Astrocyte of the spinal cord (primary cell): ENCODE measurements around the gene RNASEH2A.
A peak's percentile ranks its signal among the peaks of the same experiment; 100 is the strongest.

Experiments
- DNase-seq: peaks from one replicate; pipeline ENCODE4 v3.0.0; 2011; ENCODE audit warnings: low read depth, low spot score
- H3K4me3 ChIP-seq: 2 replicates; pipeline ENCODE4 v1.5.1; 2011; ENCODE audit warnings: low read depth, mild to moderate bottlenecking, low read length, moderate library complexity
- in situ Hi-C: cut with HindIII; loops from 2 replicates; pipeline ENCODE4 v1.10.0; 2017; ENCODE audit warnings: low sequenced_read_pairs
- TF ChIP-seq, protein P1 (sequence below): IDR thresholded peaks from 2 replicates; pipeline ENCODE4 v1.5.1; 2012; ENCODE audit warnings: low read depth, mild to moderate bottlenecking, low read length, inconsistent platforms

The RNASEH2A gene

DNA sequence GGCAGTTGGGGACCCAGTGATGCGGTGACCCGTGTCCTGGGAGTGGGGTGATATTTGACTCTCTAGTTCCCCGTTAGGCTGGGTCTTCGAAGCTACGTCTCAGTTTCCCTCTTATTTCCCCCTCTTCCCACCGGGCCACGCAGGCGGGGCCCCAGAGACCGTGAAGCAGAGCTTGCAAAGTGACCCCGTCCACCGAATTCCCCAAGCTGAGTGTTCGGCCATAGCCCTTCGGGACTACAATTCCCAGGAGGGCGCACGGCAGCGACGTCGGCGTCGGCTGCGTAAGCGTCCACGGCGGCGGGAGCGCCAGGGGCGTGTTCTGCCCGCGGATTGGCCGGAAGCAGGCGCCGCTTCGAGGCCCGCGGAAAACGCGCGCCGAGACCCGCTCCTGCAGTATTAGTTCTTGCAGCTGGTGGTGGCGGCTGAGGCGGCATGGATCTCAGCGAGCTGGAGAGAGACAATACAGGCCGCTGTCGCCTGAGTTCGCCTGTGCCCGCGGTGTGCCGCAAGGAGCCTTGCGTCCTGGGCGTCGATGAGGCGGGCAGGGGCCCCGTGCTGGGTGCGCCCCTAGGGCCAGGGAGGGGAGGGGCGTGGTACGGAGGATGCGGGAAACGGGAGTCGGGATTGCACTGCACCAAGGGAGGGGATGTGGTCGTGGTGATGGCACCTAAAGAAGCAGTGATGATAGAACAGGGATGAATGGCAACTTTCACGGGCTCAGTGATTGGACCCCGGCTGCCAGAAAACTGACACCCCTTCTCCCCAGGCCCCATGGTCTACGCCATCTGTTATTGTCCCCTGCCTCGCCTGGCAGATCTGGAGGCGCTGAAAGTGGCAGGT is at the start of gene RNASEH2A:
Gene RNASEH2A (plus strand): TSS at position 343 of the 840 bp plus-strand sequence. CDS start 90 bp downstream, at position 433.
- peak; percentile 92 for DNase-seq

DNA sequence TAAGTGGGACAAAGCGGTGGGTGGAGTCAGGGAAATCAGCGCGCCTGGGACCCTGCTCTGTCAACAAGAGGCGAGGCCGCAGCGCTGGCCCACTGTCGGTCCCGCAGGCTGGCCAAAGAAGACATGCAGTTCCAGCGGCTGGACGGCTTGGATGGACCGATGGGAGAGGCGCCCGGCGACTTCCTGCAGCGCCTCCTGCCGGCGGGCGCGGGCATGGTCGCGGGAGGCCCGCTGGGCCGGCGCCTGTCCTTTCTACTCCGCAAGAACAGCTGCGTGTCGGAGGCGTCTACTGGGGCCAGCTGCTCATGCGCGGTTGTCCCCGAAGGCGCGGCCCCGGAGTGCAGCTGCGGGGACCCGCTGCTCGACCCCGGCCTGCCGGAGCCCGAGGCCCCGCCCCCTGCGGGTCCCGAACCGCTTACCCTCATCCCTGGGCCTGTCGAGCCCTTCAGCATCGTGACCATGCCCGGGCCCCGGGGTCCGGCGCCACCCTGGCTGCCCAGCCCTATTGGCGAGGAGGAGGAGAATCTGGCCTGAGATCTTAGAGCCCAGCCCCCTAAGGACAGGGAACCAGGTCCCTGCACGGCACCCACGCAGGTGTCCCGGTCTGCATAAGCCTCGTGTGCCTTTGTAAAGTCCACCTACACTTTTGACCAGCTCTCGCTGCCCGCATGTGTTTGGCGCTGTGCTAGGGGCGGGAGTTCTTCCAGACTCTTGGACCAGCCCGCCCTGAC is 48.7 kb upstream of the RNASEH2A start:
- in situ Hi-C loops: no loop called here
- DNase-seq: peak; percentile 72
- peak overlapping the region; percentile 17 for H3K4me3 ChIP-seq
- TF ChIP-seq, protein P1, sequence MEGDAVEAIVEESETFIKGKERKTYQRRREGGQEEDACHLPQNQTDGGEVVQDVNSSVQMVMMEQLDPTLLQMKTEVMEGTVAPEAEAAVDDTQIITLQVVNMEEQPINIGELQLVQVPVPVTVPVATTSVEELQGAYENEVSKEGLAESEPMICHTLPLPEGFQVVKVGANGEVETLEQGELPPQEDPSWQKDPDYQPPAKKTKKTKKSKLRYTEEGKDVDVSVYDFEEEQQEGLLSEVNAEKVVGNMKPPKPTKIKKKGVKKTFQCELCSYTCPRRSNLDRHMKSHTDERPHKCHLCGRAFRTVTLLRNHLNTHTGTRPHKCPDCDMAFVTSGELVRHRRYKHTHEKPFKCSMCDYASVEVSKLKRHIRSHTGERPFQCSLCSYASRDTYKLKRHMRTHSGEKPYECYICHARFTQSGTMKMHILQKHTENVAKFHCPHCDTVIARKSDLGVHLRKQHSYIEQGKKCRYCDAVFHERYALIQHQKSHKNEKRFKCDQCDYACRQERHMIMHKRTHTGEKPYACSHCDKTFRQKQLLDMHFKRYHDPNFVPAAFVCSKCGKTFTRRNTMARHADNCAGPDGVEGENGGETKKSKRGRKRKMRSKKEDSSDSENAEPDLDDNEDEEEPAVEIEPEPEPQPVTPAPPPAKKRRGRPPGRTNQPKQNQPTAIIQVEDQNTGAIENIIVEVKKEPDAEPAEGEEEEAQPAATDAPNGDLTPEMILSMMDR: peak; percentile 85

More for the DNA sequence above, at the start of gene RNASEH2A:
- H3K4me3 ChIP-seq: peak within 1 kb of the TSS; percentile 77
- TF ChIP-seq, protein P1: no peak
- in situ Hi-C loops: no loop called here

DNA sequence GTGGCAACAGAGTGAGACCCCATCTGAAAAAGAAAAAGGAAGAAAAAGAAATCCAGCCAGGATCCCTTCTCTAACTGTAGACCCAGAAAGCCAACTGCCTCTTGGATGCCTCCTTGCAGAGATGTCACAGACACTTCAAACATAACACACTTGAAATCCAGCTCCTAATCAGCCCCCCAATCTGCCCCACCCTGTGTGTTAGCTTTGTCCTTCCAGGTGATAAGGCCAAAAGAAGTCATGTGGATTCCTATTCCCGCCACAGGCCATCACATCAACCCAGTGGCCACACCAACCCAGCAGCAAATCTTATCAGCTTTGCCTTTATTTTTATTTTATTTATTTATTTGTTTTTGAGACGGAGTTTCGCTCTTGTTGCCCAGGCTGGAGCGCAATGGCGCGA is 46.7 kb upstream of the RNASEH2A start:
- H3K4me3 ChIP-seq: no peak overlapping the region
- DNase-seq: no peak
- TF ChIP-seq, protein P1: no peak
- in situ Hi-C loops: no loop called here

DNA sequence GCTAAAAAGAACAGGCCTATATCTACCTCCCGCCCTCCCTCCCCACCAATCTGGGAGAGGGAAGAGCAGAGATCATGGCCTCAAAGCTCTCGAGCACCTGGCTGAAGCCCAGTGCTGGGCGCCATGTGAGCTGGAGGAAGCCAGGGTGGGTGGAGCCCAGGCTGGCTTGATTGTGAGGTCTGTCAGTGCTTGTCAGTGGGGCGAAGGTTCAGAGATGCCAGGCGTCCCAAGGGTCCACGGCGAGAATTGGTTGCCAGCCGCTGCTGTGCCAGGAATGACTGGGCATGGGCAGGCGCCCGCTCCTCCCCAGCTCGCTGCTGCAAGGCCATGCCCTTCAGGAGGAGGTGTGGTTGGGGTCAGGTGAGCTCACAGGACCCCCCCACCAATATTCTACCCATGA is 43.3 kb upstream of the RNASEH2A start:
- TF ChIP-seq, protein P1: no peak
- in situ Hi-C loops: no loop called here
- no peak overlapping the region for H3K4me3 ChIP-seq
- no peak for DNase-seq

DNA sequence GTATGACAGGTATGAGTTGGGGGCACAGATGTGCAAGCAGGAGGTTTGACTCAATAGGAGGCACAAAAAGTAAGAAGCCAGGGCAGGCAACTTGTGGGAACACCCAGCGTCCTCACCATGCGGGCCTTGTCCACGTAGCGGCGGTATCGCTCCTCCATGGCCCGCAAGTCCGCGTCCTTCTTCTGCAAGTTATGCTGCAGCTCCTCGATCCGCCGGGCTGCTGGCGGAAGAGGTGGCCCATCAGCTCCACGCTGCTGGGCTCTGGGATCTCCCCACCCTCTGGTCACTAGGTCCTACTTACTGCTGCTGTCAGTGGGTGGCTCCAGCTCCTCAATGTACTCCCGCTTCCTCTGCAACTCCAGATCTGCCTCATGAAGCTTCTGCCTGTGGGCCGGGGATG is 41.7 kb upstream of the RNASEH2A start:
- TF ChIP-seq, protein P1: no peak
- no peak for DNase-seq
- H3K4me3 ChIP-seq: no peak overlapping the region
- in situ Hi-C loops: no loop called here

DNA sequence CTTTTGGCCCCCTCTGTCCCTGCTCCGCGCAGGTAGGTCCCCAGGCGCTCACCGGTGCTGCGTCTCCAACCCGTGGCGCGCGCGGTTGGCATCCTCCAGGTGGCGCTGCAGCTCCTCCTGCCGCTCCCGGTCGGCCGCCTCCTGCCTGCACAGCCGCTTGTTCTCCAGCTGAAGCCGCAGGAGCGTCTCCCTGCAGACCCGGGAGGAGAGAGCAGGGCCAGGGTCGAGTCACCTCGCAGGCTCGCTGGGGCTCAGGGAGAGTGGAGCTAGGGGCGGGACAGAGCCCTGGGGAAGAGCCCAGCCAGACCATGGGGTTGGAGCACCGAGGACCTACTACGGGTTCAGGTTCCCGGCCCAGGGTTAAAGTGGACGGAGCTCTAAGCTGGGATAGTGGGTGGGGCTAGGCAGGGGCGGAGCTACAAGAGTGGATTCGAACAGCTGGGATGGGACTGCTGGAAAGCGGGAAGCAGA is 40.3 kb upstream of the RNASEH2A start:
- in situ Hi-C loops: no loop called here
- DNase-seq: peak; percentile 82
- TF ChIP-seq, protein P1: peak; percentile 82
- H3K4me3 ChIP-seq: peak overlapping the region; percentile 44
